8988T (cell line): ENCODE measurements around the gene ACVR1C.
A peak's percentile ranks its signal among the peaks of the same experiment; 100 is the strongest.
"Not testable (repeated sequence)": the region's sequence is repeated elsewhere in the genome, so short reads cannot be mapped to it uniquely, and the experiment has no call there.

Experiments used
- DNase-seq: peaks from one replicate; pipeline ENCODE4 v3.0.0; 2011

ACVR1C gene

GRCh38 chr2:157572725-157573124 is 55.9 kb downstream of the ACVR1C start:
- DNase-seq: peak; percentile 10

- not testable (repeated sequence) for DNase-seq
Observed at GRCh38 chr2:157566623-157567022, 62.0 kb downstream of the ACVR1C start.

DNA sequence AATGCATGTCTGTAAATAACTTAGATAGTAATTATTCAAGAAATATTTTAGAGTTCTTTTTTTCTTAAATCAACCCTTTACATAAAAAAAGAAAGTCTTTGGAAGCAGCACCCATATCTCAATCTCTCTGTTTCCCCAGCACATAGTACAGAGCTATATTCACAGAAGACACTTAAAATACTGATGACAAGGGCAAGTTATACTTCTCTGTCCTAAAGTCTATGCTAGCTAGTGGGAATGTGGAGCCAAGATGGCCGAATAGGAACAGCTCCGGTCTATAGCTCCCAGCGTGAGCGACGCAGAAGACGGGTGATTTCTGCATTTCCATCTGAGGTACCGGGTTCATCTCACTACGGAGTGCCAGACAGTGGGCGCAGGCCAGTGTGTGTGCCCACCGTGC is 62.6 kb downstream of the ACVR1C start:
- DNase-seq: not testable (repeated sequence)

DNA sequence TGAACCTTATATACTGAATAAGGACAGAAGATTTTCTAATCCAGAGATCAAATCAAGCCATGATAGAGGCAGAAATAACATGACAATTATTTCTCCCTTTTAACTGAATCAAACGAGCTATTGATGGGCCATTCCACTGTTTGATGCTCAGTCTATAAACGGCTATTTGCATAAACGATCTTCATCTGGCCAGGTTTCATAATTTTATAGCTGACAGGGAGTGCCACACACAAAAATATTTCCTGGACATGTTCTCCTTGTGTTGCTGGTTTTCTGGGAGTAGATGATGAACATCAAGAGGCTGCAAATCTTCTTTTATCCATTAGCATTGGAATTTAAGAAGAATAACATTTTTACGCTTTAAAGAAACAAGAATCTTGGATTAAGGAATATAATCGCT is 63.1 kb downstream of the ACVR1C start:
- DNase-seq: no peak

DNA sequence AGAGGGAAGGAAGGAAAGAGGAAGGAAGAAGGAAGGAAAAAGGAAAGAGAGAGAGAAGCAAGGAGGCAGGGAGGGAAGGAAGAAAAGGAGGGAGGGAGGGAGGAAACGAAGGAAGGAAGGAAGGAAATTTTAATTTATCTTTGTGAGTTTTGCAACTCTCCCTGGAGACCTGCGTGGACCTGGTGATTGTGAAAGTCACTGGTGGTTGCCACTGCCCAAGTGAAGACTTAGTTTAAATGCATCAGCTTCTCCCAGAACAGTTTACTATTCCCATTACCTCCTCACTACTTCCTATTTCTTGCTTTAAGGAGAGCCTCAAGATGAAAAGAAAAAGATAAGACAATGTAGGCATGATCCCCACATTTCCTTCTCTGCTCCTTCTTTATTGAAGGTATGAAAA is 68.8 kb downstream of the ACVR1C start:
- DNase-seq: no peak

GRCh38 chr2:157559461-157559860 is 69.2 kb downstream of the ACVR1C start:
- no peak for DNase-seq

- no peak for DNase-seq
Observed at GRCh38 chr2:157559061-157559460, 69.6 kb downstream of the ACVR1C start.

DNA sequence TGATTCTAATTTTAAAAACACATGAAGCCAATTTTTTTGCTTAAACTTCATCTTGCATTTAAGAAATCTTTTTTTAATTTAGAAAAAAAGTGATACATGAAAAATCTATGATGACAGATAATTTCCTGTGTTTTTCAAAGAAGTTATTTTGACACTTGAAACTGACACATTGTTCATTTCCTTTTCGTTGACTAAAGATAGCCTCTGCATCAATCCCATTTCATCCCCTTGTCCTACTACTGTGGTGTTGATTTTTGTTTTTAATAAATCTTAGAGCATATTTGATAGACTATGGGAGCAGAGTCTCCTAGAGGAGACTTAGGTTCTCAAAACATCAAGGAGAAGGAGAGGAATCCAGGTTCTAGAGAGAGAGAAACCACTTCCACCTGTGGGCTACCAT is 70.9 kb downstream of the ACVR1C start:
- no peak for DNase-seq

- no peak for DNase-seq
Observed at GRCh38 chr2:157540102-157540501, 88.6 kb downstream of the ACVR1C start.

GRCh38 chr2:157538064-157538463 is 90.6 kb downstream of the ACVR1C start:
- no peak for DNase-seq

GRCh38 chr2:157536815-157537214 is 91.8 kb downstream of the ACVR1C start:
- no peak for DNase-seq

- no peak for DNase-seq
Observed at GRCh38 chr2:157528963-157529751, 99.5 kb downstream of the ACVR1C start.

DNA sequence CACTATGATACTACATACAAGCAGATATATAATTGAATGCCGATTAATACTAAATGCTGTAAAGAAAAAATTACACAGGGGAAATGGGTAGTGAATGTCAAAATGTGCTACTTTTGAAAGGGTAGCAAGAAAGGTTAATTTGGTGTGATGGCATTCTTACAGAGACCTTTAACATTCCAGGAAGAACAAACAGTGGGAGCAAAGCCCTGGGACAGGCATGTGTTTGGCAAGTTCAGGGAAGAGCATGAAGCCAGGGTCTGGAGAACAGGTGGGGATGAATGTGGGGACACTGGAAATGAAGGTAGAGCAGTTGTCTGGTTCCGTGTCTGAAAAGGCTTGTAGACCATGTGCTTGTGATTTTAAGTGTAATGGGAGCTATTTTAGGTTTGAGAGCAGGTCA is 102.6 kb downstream of the ACVR1C start:
- DNase-seq: no peak

- no peak for DNase-seq
Observed at GRCh38 chr2:157523270-157524247, 105.1 kb downstream of the ACVR1C start.

- DNase-seq: not testable (repeated sequence)
Observed at GRCh38 chr2:157514966-157515365, 113.7 kb downstream of the ACVR1C start.

DNA sequence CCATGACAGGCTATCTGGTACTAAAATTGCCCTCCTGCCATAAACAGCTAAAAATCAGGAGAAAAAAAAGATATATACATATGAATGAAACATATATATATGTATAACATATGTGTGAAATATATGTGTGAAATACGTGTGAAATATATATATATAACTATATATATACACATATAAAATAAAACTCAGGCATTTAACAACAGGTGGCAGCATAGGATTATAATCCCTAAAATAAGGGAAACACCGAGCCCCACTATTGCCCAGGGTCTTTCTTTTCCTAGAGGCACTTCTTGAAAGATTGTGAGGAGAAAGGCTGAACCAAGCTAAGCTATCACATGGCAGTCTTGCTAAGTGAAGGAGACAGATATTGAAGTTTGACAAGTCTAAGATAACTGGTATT is 118.9 kb downstream of the ACVR1C start:
- DNase-seq: no peak

DNA sequence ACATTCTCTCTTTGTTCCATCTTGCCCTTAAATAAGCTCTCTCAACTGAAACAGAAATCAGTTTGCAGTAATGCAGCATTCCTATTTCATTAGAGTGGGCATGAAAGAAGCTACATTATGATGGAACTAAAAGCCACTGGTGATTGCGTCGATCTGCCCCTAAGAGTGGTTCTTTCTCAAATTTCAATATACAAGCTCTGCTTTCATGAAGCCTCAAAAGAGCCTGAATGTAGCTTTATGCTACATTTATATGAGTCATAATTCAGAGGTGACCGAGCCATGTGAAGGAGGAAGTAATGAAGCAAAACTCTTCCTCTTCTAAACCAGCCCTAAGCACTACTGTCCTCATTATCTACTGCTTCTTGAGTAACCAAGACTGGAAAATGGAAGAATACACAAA is 120.0 kb downstream of the ACVR1C start:
- DNase-seq: no peak

GRCh38 chr2:157506586-157506985 is 122.1 kb downstream of the ACVR1C start:
- DNase-seq: no peak

DNA sequence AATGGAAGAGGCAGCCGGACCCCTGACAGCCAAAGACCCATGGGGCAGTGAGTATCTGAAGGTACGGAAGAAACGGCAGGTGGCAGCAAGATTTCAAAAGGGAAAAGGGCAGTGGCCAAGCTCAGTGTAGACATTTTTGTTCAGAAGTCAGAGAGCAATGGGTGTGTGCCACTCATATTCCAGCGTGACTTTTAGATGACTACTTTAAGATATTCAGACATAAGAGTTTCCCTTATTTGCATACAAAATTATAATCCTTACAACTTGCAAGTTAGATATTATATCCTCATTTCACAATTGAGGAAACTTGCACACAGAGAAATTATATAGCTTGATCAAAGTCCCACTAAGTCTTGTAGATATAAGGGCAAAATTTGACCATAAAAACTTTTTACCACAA is 124.0 kb downstream of the ACVR1C start:
- no peak for DNase-seq

- DNase-seq: no peak
Observed at GRCh38 chr2:157501026-157501425, 127.6 kb downstream of the ACVR1C start.

DNA sequence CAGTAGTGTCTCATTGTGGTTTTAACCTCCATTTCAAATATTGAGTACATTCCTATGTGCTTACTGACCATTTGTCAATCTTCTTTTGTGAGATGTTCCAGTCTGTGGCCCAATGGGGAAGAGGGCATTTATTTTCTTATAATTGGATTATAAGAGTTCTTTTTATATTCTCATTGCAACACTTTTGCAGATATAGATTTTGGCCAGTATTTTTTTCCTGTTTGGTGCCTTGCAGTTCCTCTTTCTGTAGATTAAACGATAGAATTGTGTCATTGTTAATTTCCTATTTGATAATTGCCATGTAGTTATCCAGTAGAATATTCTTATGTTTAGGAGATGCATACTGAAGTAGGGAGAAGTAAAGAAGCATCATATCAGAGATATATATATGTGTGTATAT is 128.3 kb downstream of the ACVR1C start:
- no peak for DNase-seq

DNA sequence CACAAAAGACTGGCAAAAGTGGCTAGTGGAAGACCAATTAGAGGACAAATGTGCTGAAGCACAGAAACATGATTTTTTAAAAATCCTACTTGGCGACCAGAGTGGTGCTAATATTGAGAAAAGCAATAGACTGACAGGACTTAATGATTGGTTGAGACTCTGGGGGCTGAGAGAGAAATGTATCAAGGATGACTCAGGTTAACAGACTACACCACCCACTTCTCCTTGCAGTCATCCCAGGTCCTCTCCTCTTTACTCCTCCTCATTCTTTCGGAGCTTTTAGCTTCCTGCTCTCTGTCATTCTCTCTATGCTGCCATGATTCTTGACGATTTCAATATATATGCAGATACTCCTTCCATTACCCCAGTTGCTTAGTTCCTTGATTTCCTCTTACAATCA is 130.2 kb downstream of the ACVR1C start:
- DNase-seq: no peak

- DNase-seq: no peak
Observed at GRCh38 chr2:157497638-157498314, 130.9 kb downstream of the ACVR1C start.
